ENCODE measurements around the gene TRIM33.
"Not testable (repeated sequence)": the region's sequence is repeated elsewhere in the genome, so short reads cannot be mapped to it uniquely, and the experiment has no call there.

TRIM33 gene

GRCh38 chr1:114462963-114463362 lies 48.0 kb downstream of the TRIM33 start:
- DNase-seq, result no peak

- no peak for DNase-seq
These were observed 48.7 kb downstream of the TRIM33 start for GRCh38 chr1:114462341-114462740.

GRCh38 chr1:114458237-114458777 lies 52.7 kb downstream of the TRIM33 start:
- no peak for DNase-seq

GRCh38 chr1:114457675-114458236 lies 53.2 kb downstream of the TRIM33 start:
- no peak for DNase-seq

GRCh38 chr1:114456586-114456985 lies 54.4 kb downstream of the TRIM33 start:
- no peak for DNase-seq

GRCh38 chr1:114455102-114455785 lies 55.8 kb downstream of the TRIM33 start:
- no peak for DNase-seq

GRCh38 chr1:114454539-114454938 lies 56.5 kb downstream of the TRIM33 start:
- no peak for DNase-seq

GRCh38 chr1:114453361-114453784 lies 57.6 kb downstream of the TRIM33 start:
- no peak for DNase-seq

GRCh38 chr1:114448370-114449036 lies 62.5 kb downstream of the TRIM33 start:
- DNase-seq, result no peak

GRCh38 chr1:114446198-114446597 lies 64.8 kb downstream of the TRIM33 start:
- DNase-seq, result no peak

- DNase-seq, result not testable (repeated sequence)
These were observed 67.8 kb downstream of the TRIM33 start for GRCh38 chr1:114443226-114443625.

- DNase-seq, result no peak
These were observed 69.7 kb downstream of the TRIM33 start for GRCh38 chr1:114441332-114441731.

GRCh38 chr1:114439369-114439768 lies 71.6 kb downstream of the TRIM33 start:
- DNase-seq, result no peak

GRCh38 chr1:114437812-114438211 lies 73.2 kb downstream of the TRIM33 start:
- no peak for DNase-seq

GRCh38 chr1:114436799-114437198 lies 74.2 kb downstream of the TRIM33 start:
- DNase-seq, result no peak

- no peak for DNase-seq
These were observed 75.8 kb downstream of the TRIM33 start for GRCh38 chr1:114435088-114435715.

- no peak for DNase-seq
These were observed 80.0 kb downstream of the TRIM33 start for GRCh38 chr1:114431026-114431425.

- DNase-seq, result no peak
These were observed 82.8 kb downstream of the TRIM33 start for GRCh38 chr1:114428083-114428754.

- no peak for DNase-seq
These were observed 83.4 kb downstream of the TRIM33 start for GRCh38 chr1:114427612-114428011.

GRCh38 chr1:114423455-114423854 lies 87.5 kb downstream of the TRIM33 start:
- no peak for DNase-seq

- DNase-seq, result not testable (repeated sequence)
These were observed 92.1 kb downstream of the TRIM33 start for GRCh38 chr1:114418948-114419347.

GRCh38 chr1:114397601-114398000 lies 113.4 kb downstream of the TRIM33 start:
- no peak for DNase-seq

- no peak for DNase-seq
These were observed 115.1 kb downstream of the TRIM33 start for GRCh38 chr1:114395863-114396262.

Data from stimulated activated CD8-positive, alpha-beta memory T cell treated with anti-CD3 and anti-CD28 coated beads, Interleukin-4, amount 100 ng/mL, for 48 hours (primary cell).